K562 (cell line): Measurements from ENCODE around the gene RUNDC1. TPM values are rescaled to one million over a fixed set of nuclear protein-coding genes. Genes with fewer than 3 reads are reported as not detected.

Source experiments
- ATAC-seq: fragments of 200-7000 bp; cut with Tn5 transposase; 3 replicates; pipeline ENCODE4 v1.9.1; 2020; ENCODE audit warnings: moderate library complexity
- BruUV-seq: library from RNA; stranded (reverse); fragments of 400-500 nt; replicated peaks from 2 replicates; lab custom pipeline; 2021; lab: Mats Ljungman, UMichigan
- CTCF ChIA-PET: fragments of 300-600 bp; formaldehyde crosslinking; extraction: SDS; loops from one replicate; lab custom pipeline; 2021; ENCODE audit warnings: low intra/inter-chr PET ratio; lab: Yijun Ruan, JAX
- POLR2A ChIA-PET: fragments of 300-600, 350-650 bp; sonication (Branson Sonifier 250); formaldehyde crosslinking; extraction: SDS; loops from one replicate; lab custom pipeline; 2021; ENCODE audit warnings: antibody characterized with exemption, inconsistent platforms; lab: Yijun Ruan, JAX
- DNase-seq, 4 experiments: peaks; one replicate each; pipeline versions ENCODE4 v3.0.0 to v3.0.0-alpha.2; 2011 to 2018; ENCODE audit warnings: low spot score in 3 of 4, mixed read lengths in 3 of 4; ENCODE audit errors: extremely low read depth in 1 of 4
- FAIRE-seq: peaks from 2 replicates; lab custom pipeline; 2011; peaks lifted over from hg19 to GRCh38; lab: Jason Lieb, UNC
- H2AFZ ChIP-seq: 2 replicates; pipeline ENCODE4 v1.6.0; 2011; ENCODE audit warnings: low read depth, low read length, control low read depth, inconsistent platforms
- H3K27ac ChIP-seq: fragments of 200-600 bp; 3 replicates; pipeline ENCODE4 v1.8.0; 2011; ENCODE audit warnings: low read depth, mild to moderate bottlenecking, control low read depth, inconsistent platforms, low read length, moderate library complexity, mixed read lengths; ENCODE audit errors: extremely low read depth
- H3K27me3 ChIP-seq, 2 experiments: fragments of 300-600 bp in 1 of 2; 2 replicates in 1 of 2; 3 replicates in 1 of 2; pipeline versions ENCODE4 v1.6.0 to v1.8.0; 2011; ENCODE audit warnings: inconsistent platforms in 2 of 2, low read length in 2 of 2, mild to moderate bottlenecking in 1 of 2, mixed read lengths in 1 of 2, moderate library complexity in 1 of 2; ENCODE audit not compliant: control insufficient read depth in 2 of 2, insufficient read depth in 2 of 2
- H3K36me3 ChIP-seq: fragments of 300-600 bp; 3 replicates; pipeline ENCODE4 v1.8.0; 2011; ENCODE audit warnings: mild to moderate bottlenecking, low read length, inconsistent platforms; ENCODE audit not compliant: control insufficient read depth, insufficient read depth
- H3K4me1 ChIP-seq, 2 experiments: fragments of 200-600 bp in 1 of 2; replicated peaks in 1 of 2; 2 replicates in 1 of 2; 3 replicates in 1 of 2; pipeline versions ENCODE4 v1.5.1 to v1.8.0; 2011; ENCODE audit warnings: inconsistent platforms in 2 of 2, low read length in 2 of 2, mild to moderate bottlenecking in 1 of 2, mixed read lengths in 1 of 2, moderate library complexity in 1 of 2; ENCODE audit not compliant: control insufficient read depth in 2 of 2, insufficient read depth in 2 of 2
- H3K4me2 ChIP-seq: 2 replicates; pipeline ENCODE4 v1.6.1; 2011; ENCODE audit warnings: low read length, control low read depth, inconsistent platforms, mixed read lengths; ENCODE audit not compliant: insufficient read depth
- H3K4me3 ChIP-seq: fragments of 200-600 bp; sonication (generic), shearing (Covaris generic); 2 replicates; pipeline ENCODE4 v1.5.1; 2016; ENCODE audit warnings: control low read depth, inconsistent platforms
- H3K79me2 ChIP-seq: fragments of 200-600 bp; 3 replicates; pipeline ENCODE4 v1.8.0; 2011; ENCODE audit warnings: low read length, inconsistent platforms; ENCODE audit not compliant: control insufficient read depth, insufficient read depth
- H3K9ac ChIP-seq, 2 experiments: 2 replicates each; pipeline versions ENCODE4 v1.6.0 to v1.6.1; 2011; ENCODE audit warnings: low read depth in 2 of 2, low read length in 2 of 2, control low read depth in 1 of 2, inconsistent platforms in 1 of 2, mild to moderate bottlenecking in 1 of 2, mixed read lengths in 1 of 2; ENCODE audit not compliant: insufficient read depth in 1 of 2
- H3K9me1 ChIP-seq: one replicate; pipeline ENCODE4 v1.6.0; 2011; ENCODE audit warnings: inconsistent platforms, mild to moderate bottlenecking, low read length, moderate library complexity; ENCODE audit not compliant: control insufficient read depth, insufficient read depth
- H3K9me3 ChIP-seq: replicated peaks from 2 replicates; pipeline ENCODE4 v1.5.1; 2011; ENCODE audit warnings: low read depth, low read length, inconsistent platforms; ENCODE audit not compliant: control insufficient read depth, insufficient read depth
- H4K20me1 ChIP-seq: replicated peaks from 2 replicates; pipeline ENCODE4 v1.6.1; 2011; ENCODE audit warnings: low read length, inconsistent platforms, mixed read lengths; ENCODE audit not compliant: control insufficient read depth, insufficient read depth
- MCM7 ChIP-seq, 2 experiments: fragments of 450-650 bp; IDR thresholded peaks; 2 replicates each; pipeline ENCODE4 v1.6.1; 2016 to 2018
- NR2C1 ChIP-seq, 2 experiments: fragments of 450-650 bp; IDR thresholded peaks; 2 replicates each; pipeline ENCODE4 v1.6.1; 2017; ENCODE audit warnings: mild to moderate bottlenecking in 2 of 2, antibody characterized with exemption in 1 of 2, inconsistent platforms in 1 of 2, missing compliant biosample characterization in 1 of 2, missing genetic modification characterization in 1 of 2
- POLR2G ChIP-seq: fragments of 200-400 bp; formaldehyde crosslinking; IDR thresholded peaks from 2 replicates; pipeline ENCODE4 v1.6.1; 2017; ENCODE audit warnings: low read depth, mild to moderate bottlenecking, antibody characterized with exemption, low read length, moderate library complexity
- REST ChIP-seq, 2 experiments: fragments of 450-650 bp; formaldehyde crosslinking in 1 of 2; IDR thresholded peaks; 2 replicates each; pipeline versions ENCODE4 v1.4.0 to v1.6.1; 2014 to 2020; ENCODE audit warnings: mild to moderate bottlenecking in 2 of 2, borderline replicate concordance in 1 of 2, low read depth in 1 of 2
- ZBTB1 ChIP-seq: sonication (generic); formaldehyde crosslinking; IDR thresholded peaks from 2 replicates; pipeline ENCODE4 v1.8.1; 2023; ENCODE audit warnings: missing genetic modification reagents, low read depth, mild to moderate bottlenecking, borderline replicate concordance
- WGBS: fragments of 100-300 bp; shearing (Covaris generic); methylation state at CpG from one replicate; pipeline ENCODE4 v1.1.6; 2016; ENCODE audit warnings: low coverage, mixed read lengths; ENCODE audit not compliant: insufficient coverage; ENCODE audit errors: missing lambda C conversion rate; 5-methylcytosine and 5-hydroxymethylcytosine counted together
- in situ Hi-C: fragments of 300-500 bp; cut with MboI; formaldehyde crosslinking; loops from 4 replicates; pipeline ENCODE4 v1.15.0; 2018; ENCODE audit warnings: inconsistent platforms, mixed read lengths
- intact Hi-C: fragments of 100-400 bp; cut with micrococcal nuclease; formaldehyde crosslinking; loops from 2 replicates; pipeline ENCODE4 v1.14.2; 2022
- polyA plus RNA-seq, 8 experiments: library from polyadenylated mRNA; depleted of rRNA in 4 of 8; stranded (reverse) in 5 of 8; unstranded in 3 of 8; fragments of >200 nt; fragmentation: Nextera tagmentation in 2 of 8; fragmentation: Illumina TruSeq in 1 of 8; extraction: Ambion mirVana in 2 of 8; extraction: Trizol in 1 of 8; gene quantifications; 2 replicates each; pipeline versions ENCODE4 v1.2.1 to v1.2.3, GENCODE V29; 2011 to 2014; ENCODE audit warnings: inconsistent platforms in 1 of 8, missing spikeins in 1 of 8
- total RNA-seq, 7 experiments: library from RNA; depleted of rRNA in 6 of 7; stranded (reverse); fragments of >200 nt in 6 of 7; fragmentation: Illumina TruSeq in 2 of 7; extraction: Trizol in 2 of 7; gene quantifications; 2 replicates each; pipeline versions ENCODE4 v1.2.1 to v1.2.3, GENCODE V29; 2011 to 2021; ENCODE audit warnings: low replicate concordance in 1 of 7
- TF ChIP-seq, protein P1 (sequence below): fragments of 250-450 bp; sonication (Bioruptor Pico); IDR thresholded peaks from 2 replicates; pipeline ENCODE4 v1.4.0; 2020; ENCODE audit warnings: mild to moderate bottlenecking

Gene RUNDC1
- total and polyA plus RNA-seq, 9 of the 15 experiments (the other 6 are each of a cell fraction or from before 2014, with no cell fraction given): 3.4 to 12.6 (median 9.4) TPM

- no peak overlapping the region for H3K4me3 ChIP-seq
- peaks cover 31% of the 10 kb centered on the region for H3K79me2 ChIP-seq
- no peak overlapping the region for H3K4me2 ChIP-seq
- no peaks in the 10 kb centered on the region for H3K27me3 ChIP-seq
- H4K20me1 ChIP-seq: peaks cover 10% of the 10 kb centered on the region; the same call in 1 of the 2 replicates
- DNase-seq: no peak
- ChIA-PET CTCF (no interaction called here), POLR2A (interaction anchor here (1.5 kb wide), 1 partner anchor 10 kb away, joined by 5 read pairs; the partner anchor contains the start of gene IFI35)
- FAIRE-seq: no peak
- peaks cover 10% of the 10 kb centered on the region for H3K9me1 ChIP-seq
- peaks cover 61% of the 10 kb centered on the region; the same call in 2 of the 3 replicates for H3K36me3 ChIP-seq
- ATAC-seq: no peak
- 95% methylated on average over 6 of the region's 7 CpGs for WGBS
- intact Hi-C loops: no loop called here
- BruUV-seq: no TSS peak
- no peak overlapping the region for H3K27ac ChIP-seq
- no peak overlapping the region for H2AFZ ChIP-seq
- peak overlapping the region in 1 of 2 experiments; percentile 54; a peak in 1 of 4 replicates for H3K9ac ChIP-seq
- in situ Hi-C loops: loop anchor here (10.0 kb wide), 1 partner anchor 299 kb away; no protein-coding TSS in a partner anchor
- TF ChIP-seq REST (IDR thresholded peaks at IDR 0.05; ENCODE audit: borderline replicate concordance) (no peak), REST (CRISPR knock-in tag; IDR thresholded peaks at IDR 0.05; ENCODE audit: low read depth) (no peak), MCM7 (IDR thresholded peaks at IDR 0.05) (no peak), NR2C1 (IDR thresholded peaks at IDR 0.05) (no peak), NR2C1 (tag; IDR thresholded peaks at IDR 0.05) (no peak), POLR2G (0 out of 2 replicates have a peak, but pooled peaks have one; percentile 34), ZBTB1 (CRISPR knock-in tag) (no peak)
- TF ChIP-seq, protein P1, sequence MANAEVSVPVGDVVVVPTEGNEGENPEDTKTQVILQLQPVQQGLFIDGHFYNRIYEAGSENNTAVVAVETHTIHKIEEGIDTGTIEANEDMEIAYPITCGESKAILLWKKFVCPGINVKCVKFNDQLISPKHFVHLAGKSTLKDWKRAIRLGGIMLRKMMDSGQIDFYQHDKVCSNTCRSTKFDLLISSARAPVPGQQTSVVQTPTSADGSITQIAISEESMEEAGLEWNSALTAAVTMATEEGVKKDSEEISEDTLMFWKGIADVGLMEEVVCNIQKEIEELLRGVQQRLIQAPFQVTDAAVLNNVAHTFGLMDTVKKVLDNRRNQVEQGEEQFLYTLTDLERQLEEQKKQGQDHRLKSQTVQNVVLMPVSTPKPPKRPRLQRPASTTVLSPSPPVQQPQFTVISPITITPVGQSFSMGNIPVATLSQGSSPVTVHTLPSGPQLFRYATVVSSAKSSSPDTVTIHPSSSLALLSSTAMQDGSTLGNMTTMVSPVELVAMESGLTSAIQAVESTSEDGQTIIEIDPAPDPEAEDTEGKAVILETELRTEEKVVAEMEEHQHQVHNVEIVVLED: no peak
- H3K9me3 ChIP-seq: no peaks in the 10 kb centered on the region; the same call in 1 of the 2 replicates
- peaks cover 40 to 42% of the 10 kb centered on the region in 2 experiments for H3K4me1 ChIP-seq
These were observed 35.9 kb downstream of the RUNDC1 start for GRCh38 chr17:43016216-43016615.
